Peyer's patch (tissue), 4 donors: ENCODE data around the gene ARPC5.

Source experiments
- POLR2A ChIP-seq, 2 donors: fragments of 450-650 bp; IDR thresholded peaks; one replicate each; pipeline ENCODE4 v1.5.1; 2017; ENCODE audit warnings: antibody characterized with exemption in 2 of 2, mild to moderate bottlenecking in 2 of 2, moderate library complexity in 2 of 2
- TF ChIP-seq, protein P1 (sequence below), 6 experiments: fragments of 450-650 bp in 4 of 6; fragments of 200-600 bp in 2 of 6; sonication (generic) in 1 of 6; IDR thresholded peaks; one replicate each; pipeline ENCODE4 v1.5.1; 2017 to 2019; ENCODE audit warnings: antibody characterized with exemption in 6 of 6, mild to moderate bottlenecking in 3 of 6, moderate library complexity in 1 of 6

DNA sequence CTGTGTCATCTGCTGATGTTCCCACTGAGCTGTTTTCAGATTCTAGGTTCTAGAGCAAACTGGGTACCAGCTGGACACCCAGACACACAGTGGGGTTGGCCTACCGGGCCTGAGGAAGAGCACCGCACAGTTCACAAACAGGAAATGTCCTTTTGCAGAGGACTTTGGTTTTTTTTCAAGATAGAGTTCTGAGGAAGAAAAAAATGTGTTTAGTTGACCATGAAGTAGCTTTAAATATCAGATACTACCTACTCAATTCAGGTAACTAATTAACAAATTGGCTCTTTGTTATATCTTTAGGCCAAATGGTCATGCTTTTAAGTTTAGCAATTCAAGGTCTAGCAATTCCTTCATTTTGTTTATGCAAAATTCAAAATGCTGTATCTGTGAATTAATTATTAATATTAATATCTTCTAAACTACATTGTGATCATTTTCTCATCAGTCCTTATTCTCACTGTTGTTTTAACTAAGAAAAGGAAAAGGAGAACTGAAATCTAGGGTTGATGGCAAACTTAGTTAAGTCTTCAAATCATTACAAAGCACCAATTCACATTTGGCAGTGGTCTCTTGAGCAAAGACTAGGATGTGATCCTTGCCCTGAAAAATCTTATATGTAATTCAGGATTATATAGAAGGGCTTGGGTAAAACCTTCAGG, 28.1 kb downstream of the ARPC5 start:
- TF ChIP-seq, protein P1, sequence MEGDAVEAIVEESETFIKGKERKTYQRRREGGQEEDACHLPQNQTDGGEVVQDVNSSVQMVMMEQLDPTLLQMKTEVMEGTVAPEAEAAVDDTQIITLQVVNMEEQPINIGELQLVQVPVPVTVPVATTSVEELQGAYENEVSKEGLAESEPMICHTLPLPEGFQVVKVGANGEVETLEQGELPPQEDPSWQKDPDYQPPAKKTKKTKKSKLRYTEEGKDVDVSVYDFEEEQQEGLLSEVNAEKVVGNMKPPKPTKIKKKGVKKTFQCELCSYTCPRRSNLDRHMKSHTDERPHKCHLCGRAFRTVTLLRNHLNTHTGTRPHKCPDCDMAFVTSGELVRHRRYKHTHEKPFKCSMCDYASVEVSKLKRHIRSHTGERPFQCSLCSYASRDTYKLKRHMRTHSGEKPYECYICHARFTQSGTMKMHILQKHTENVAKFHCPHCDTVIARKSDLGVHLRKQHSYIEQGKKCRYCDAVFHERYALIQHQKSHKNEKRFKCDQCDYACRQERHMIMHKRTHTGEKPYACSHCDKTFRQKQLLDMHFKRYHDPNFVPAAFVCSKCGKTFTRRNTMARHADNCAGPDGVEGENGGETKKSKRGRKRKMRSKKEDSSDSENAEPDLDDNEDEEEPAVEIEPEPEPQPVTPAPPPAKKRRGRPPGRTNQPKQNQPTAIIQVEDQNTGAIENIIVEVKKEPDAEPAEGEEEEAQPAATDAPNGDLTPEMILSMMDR (IDR thresholded peaks at IDR 0.05) = no peak
- TF ChIP-seq POLR2A (IDR thresholded peaks at IDR 0.05) = no peak
